NCI-H1694 treated with DMSO at 0.1 percent for 48 hours (cell line): ENCODE results near the gene CNIH2.
"Not testable (repeated sequence)": the region's sequence is repeated elsewhere in the genome, so short reads cannot be mapped to it uniquely, and the experiment has no call there.

ENCODE experiments used
- DNase-seq: peaks from one replicate; lab custom pipeline; 2025; lab: John Stamatoyannopoulos, UW

CNIH2 gene

GRCh38 chr11:66259956-66260355 is 18.0 kb upstream of the CNIH2 start:
- peak; percentile 42 for DNase-seq

GRCh38 chr11:66261578-66261977 is 16.4 kb upstream of the CNIH2 start:
- DNase-seq: no peak

- no peak for DNase-seq
Observed at GRCh38 chr11:66262191-66262590, 15.8 kb upstream of the CNIH2 start.

- no peak for DNase-seq
Observed at GRCh38 chr11:66262696-66263095, 15.3 kb upstream of the CNIH2 start.

- no peak for DNase-seq
Observed at GRCh38 chr11:66263231-66263630, 14.7 kb upstream of the CNIH2 start.

GRCh38 chr11:66263785-66264184 is 14.2 kb upstream of the CNIH2 start:
- no peak for DNase-seq

- no peak for DNase-seq
Observed at GRCh38 chr11:66264383-66264782, 13.6 kb upstream of the CNIH2 start.

GRCh38 chr11:66264914-66265313 is 13.1 kb upstream of the CNIH2 start:
- DNase-seq: no peak

GRCh38 chr11:66265531-66266377 is 12.2 kb upstream of the CNIH2 start:
- DNase-seq: no peak

- DNase-seq: no peak
Observed at GRCh38 chr11:66266378-66267038, 11.5 kb upstream of the CNIH2 start.

GRCh38 chr11:66267039-66267378 is 11.0 kb upstream of the CNIH2 start:
- DNase-seq: no peak

- peak; percentile 63 for DNase-seq
Observed at GRCh38 chr11:66267379-66268243, 10.4 kb upstream of the CNIH2 start.

- DNase-seq: peak; percentile 97
Observed at GRCh38 chr11:66268244-66268951, 9.6 kb upstream of the CNIH2 start, which contains the start of gene RAB1B. Gene RAB1B (plus strand): TSS chr11:66268639. CDS start chr11:66268680, 41 bp downstream.

GRCh38 chr11:66268952-66269905 is 8.7 kb upstream of the CNIH2 start:
- DNase-seq: no peak

GRCh38 chr11:66271816-66272215 is 6.2 kb upstream of the CNIH2 start:
- no peak for DNase-seq

- no peak for DNase-seq
Observed at GRCh38 chr11:66272596-66272995, 5.4 kb upstream of the CNIH2 start.

GRCh38 chr11:66274219-66274618 is 3.8 kb upstream of the CNIH2 start:
- DNase-seq: no peak

- DNase-seq: no peak
Observed at GRCh38 chr11:66275396-66275795, 2.6 kb upstream of the CNIH2 start.

- no peak for DNase-seq
Observed at GRCh38 chr11:66275984-66276612, 1.9 kb upstream of the CNIH2 start.

GRCh38 chr11:66276619-66277018 is 1.4 kb upstream of the CNIH2 start:
- DNase-seq: not testable (repeated sequence)
